Memory B cell (primary cell): Measurements from ENCODE around the gene HIBADH.
"Not testable (repeated sequence)": the region's sequence is repeated elsewhere in the genome, so short reads cannot be mapped to it uniquely, and the experiment has no call there.

Experiments used
- ATAC-seq: fragments of 150-1000 bp; cut with Tn5 transposase; 2 replicates; pipeline ENCODE4 v1.10.0; 2021; ENCODE audit warnings: low read depth, mild to moderate bottlenecking, moderate library complexity
- DNase-seq, 2 donors: peaks; one replicate each; pipeline ENCODE4 v3.0.0; 2022; ENCODE audit warnings: low spot score in 2 of 2
- H3K27ac Mint-ChIP-seq: one replicate; pipeline ENCODE4 v1.8.0; 2022; ENCODE audit warnings: mild to moderate bottlenecking, moderate library complexity, mixed read lengths
- H3K27me3 Mint-ChIP-seq: one replicate; pipeline ENCODE4 v1.8.0; 2022; ENCODE audit warnings: mixed read lengths
- H3K36me3 Mint-ChIP-seq: one replicate; pipeline ENCODE4 v1.8.0; 2022; ENCODE audit warnings: mild to moderate bottlenecking, mixed read lengths
- H3K4me1 Mint-ChIP-seq: one replicate; pipeline ENCODE4 v1.8.0; 2022; ENCODE audit warnings: mixed read lengths
- H3K4me3 Mint-ChIP-seq: one replicate; pipeline ENCODE4 v1.8.0; 2022; ENCODE audit warnings: mild to moderate bottlenecking, moderate library complexity, mixed read lengths
- H3K9me3 Mint-ChIP-seq: one replicate; pipeline ENCODE4 v1.8.0; 2022; ENCODE audit warnings: mixed read lengths

The HIBADH gene

GRCh38 chr7:27520815-27521790 is 141.6 kb downstream of the HIBADH start:
- no peak for DNase-seq
- Mint-ChIP-seq H3K4me1 (no peaks in the 10 kb centered on the region), H3K27ac (no peak overlapping the region), H3K36me3 (peaks cover 25% of the 10 kb centered on the region), H3K27me3 (no peaks in the 10 kb centered on the region), H3K4me3 (no peak overlapping the region), H3K9me3 (peaks cover 3% of the 10 kb centered on the region)
- no peak for ATAC-seq

- no peak for DNase-seq
- peaks cover 18% of the 10 kb centered on the region for H3K36me3 Mint-ChIP-seq
- peaks cover 3% of the 10 kb centered on the region for H3K9me3 Mint-ChIP-seq
- H3K4me3 Mint-ChIP-seq, result no peak overlapping the region
- no peaks in the 10 kb centered on the region for H3K4me1 Mint-ChIP-seq
- no peak for ATAC-seq
- no peaks in the 10 kb centered on the region for H3K27me3 Mint-ChIP-seq
- no peak overlapping the region for H3K27ac Mint-ChIP-seq
Measured at GRCh38 chr7:27519793-27520469, 142.8 kb downstream of the HIBADH start.

- Mint-ChIP-seq H3K4me1 (no peaks in the 10 kb centered on the region), H3K27ac (no peak overlapping the region)
- no peak for ATAC-seq
Measured at GRCh38 chr7:27518561-27519350, 143.9 kb downstream of the HIBADH start.

GRCh38 chr7:27516421-27516820 is 146.3 kb downstream of the HIBADH start:
- no peak for ATAC-seq
- H3K27ac Mint-ChIP-seq, result no peak overlapping the region

More at GRCh38 chr7:27518561-27519350, 143.9 kb downstream of the HIBADH start:
- no peaks in the 10 kb centered on the region for H3K27me3 Mint-ChIP-seq
- H3K36me3 Mint-ChIP-seq, result peaks cover 13% of the 10 kb centered on the region
- H3K4me3 Mint-ChIP-seq, result no peak overlapping the region
- no peak for DNase-seq
- no peaks in the 10 kb centered on the region for H3K9me3 Mint-ChIP-seq

GRCh38 chr7:27515933-27516332 is 146.8 kb downstream of the HIBADH start:
- H3K4me1 Mint-ChIP-seq, result no peaks in the 10 kb centered on the region
- H3K9me3 Mint-ChIP-seq, result no peaks in the 10 kb centered on the region
- DNase-seq (no peak), ATAC-seq (no peak)
- no peaks in the 10 kb centered on the region for H3K27me3 Mint-ChIP-seq
- peaks cover 5% of the 10 kb centered on the region for H3K36me3 Mint-ChIP-seq
- H3K4me3 Mint-ChIP-seq, result no peak overlapping the region
- H3K27ac Mint-ChIP-seq, result no peak overlapping the region

More at GRCh38 chr7:27516421-27516820, 146.3 kb downstream of the HIBADH start:
- Mint-ChIP-seq H3K36me3 (peaks cover 5% of the 10 kb centered on the region), H3K27me3 (no peaks in the 10 kb centered on the region), H3K4me3 (no peak overlapping the region), H3K4me1 (no peaks in the 10 kb centered on the region), H3K9me3 (no peaks in the 10 kb centered on the region)
- DNase-seq, result no peak

GRCh38 chr7:27514861-27515260 is 147.8 kb downstream of the HIBADH start:
- no peak overlapping the region for H3K4me3 Mint-ChIP-seq
- no peaks in the 10 kb centered on the region for H3K4me1 Mint-ChIP-seq
- H3K36me3 Mint-ChIP-seq, result peaks cover 3% of the 10 kb centered on the region
- no peak overlapping the region for H3K27ac Mint-ChIP-seq
- ATAC-seq, result no peak
- DNase-seq, result no peak
- no peaks in the 10 kb centered on the region for H3K9me3 Mint-ChIP-seq
- no peaks in the 10 kb centered on the region for H3K27me3 Mint-ChIP-seq

- H3K4me1 Mint-ChIP-seq, result no peaks in the 10 kb centered on the region
- H3K27me3 Mint-ChIP-seq, result no peaks in the 10 kb centered on the region
- no peak overlapping the region for H3K4me3 Mint-ChIP-seq
- no peak overlapping the region for H3K27ac Mint-ChIP-seq
- ATAC-seq (no peak), DNase-seq (no peak)
- peaks cover 3% of the 10 kb centered on the region for H3K36me3 Mint-ChIP-seq
- no peaks in the 10 kb centered on the region for H3K9me3 Mint-ChIP-seq
Measured at GRCh38 chr7:27513885-27514284, 148.8 kb downstream of the HIBADH start.

- not testable (repeated sequence) for H3K4me3 Mint-ChIP-seq, H3K27me3 Mint-ChIP-seq
Measured at GRCh38 chr7:27511370-27511769, 151.3 kb downstream of the HIBADH start.

GRCh38 chr7:27510541-27510940 is 152.1 kb downstream of the HIBADH start:
- H3K4me1 Mint-ChIP-seq, result no peaks in the 10 kb centered on the region
- H3K4me3 Mint-ChIP-seq, result no peak overlapping the region
- ATAC-seq (no peak), DNase-seq (no peak)
- H3K27me3 Mint-ChIP-seq, result no peaks in the 10 kb centered on the region
- H3K9me3 Mint-ChIP-seq, result peaks cover 1% of the 10 kb centered on the region
- peaks cover 3% of the 10 kb centered on the region for H3K36me3 Mint-ChIP-seq
- H3K27ac Mint-ChIP-seq, result no peak overlapping the region

More at GRCh38 chr7:27511370-27511769, 151.3 kb downstream of the HIBADH start:
- not testable (repeated sequence) for ATAC-seq, DNase-seq, H3K4me1 Mint-ChIP-seq, H3K27ac Mint-ChIP-seq, H3K36me3 Mint-ChIP-seq, H3K9me3 Mint-ChIP-seq

- H3K27me3 Mint-ChIP-seq, H3K4me1 Mint-ChIP-seq, H3K4me3 Mint-ChIP-seq, DNase-seq, H3K27ac Mint-ChIP-seq, ATAC-seq, H3K9me3 Mint-ChIP-seq, H3K36me3 Mint-ChIP-seq: not testable (repeated sequence)
Measured at GRCh38 chr7:27501879-27502278, 160.8 kb downstream of the HIBADH start.

- H3K36me3 Mint-ChIP-seq, result no peaks in the 10 kb centered on the region
- H3K27ac Mint-ChIP-seq, result no peak overlapping the region
- no peaks in the 10 kb centered on the region for H3K9me3 Mint-ChIP-seq
- H3K4me1 Mint-ChIP-seq, result no peaks in the 10 kb centered on the region
- no peaks in the 10 kb centered on the region for H3K27me3 Mint-ChIP-seq
- no peak for DNase-seq
- H3K4me3 Mint-ChIP-seq, result no peak overlapping the region
- no peak for ATAC-seq
Measured at GRCh38 chr7:27501001-27501400, 161.7 kb downstream of the HIBADH start.

- peaks cover 10% of the 10 kb centered on the region for H3K27me3 Mint-ChIP-seq
- ATAC-seq (no peak), DNase-seq (no peak)
- no peaks in the 10 kb centered on the region for H3K4me1 Mint-ChIP-seq
- H3K4me3 Mint-ChIP-seq, result no peak overlapping the region
- H3K36me3 Mint-ChIP-seq, result no peaks in the 10 kb centered on the region
- no peaks in the 10 kb centered on the region for H3K9me3 Mint-ChIP-seq
- H3K27ac Mint-ChIP-seq, result no peak overlapping the region
Measured at GRCh38 chr7:27492224-27492623, 170.5 kb downstream of the HIBADH start.

GRCh38 chr7:27491534-27491933 is 171.1 kb downstream of the HIBADH start:
- ATAC-seq, result no peak
- peaks cover 12% of the 10 kb centered on the region for H3K27me3 Mint-ChIP-seq
- H3K36me3 Mint-ChIP-seq, result no peaks in the 10 kb centered on the region
- H3K4me3 Mint-ChIP-seq, result no peak overlapping the region
- no peak overlapping the region for H3K27ac Mint-ChIP-seq
- H3K9me3 Mint-ChIP-seq, result no peaks in the 10 kb centered on the region
- no peaks in the 10 kb centered on the region for H3K4me1 Mint-ChIP-seq
- no peak for DNase-seq

GRCh38 chr7:27487509-27487908 is 175.2 kb downstream of the HIBADH start:
- Mint-ChIP-seq H3K27me3 (peaks cover 9% of the 10 kb centered on the region), H3K4me1 (no peaks in the 10 kb centered on the region), H3K36me3 (no peaks in the 10 kb centered on the region), H3K27ac (no peak overlapping the region), H3K9me3 (no peaks in the 10 kb centered on the region), H3K4me3 (no peak overlapping the region)
- ATAC-seq (no peak), DNase-seq (no peak)
